ENCODE measurements around the gene CRIP2.

CRIP2 gene

GRCh38 chr14:105444859-105445258, 29.8 kb upstream of the CRIP2 start:
- TF ChIP-seq, protein P1, sequence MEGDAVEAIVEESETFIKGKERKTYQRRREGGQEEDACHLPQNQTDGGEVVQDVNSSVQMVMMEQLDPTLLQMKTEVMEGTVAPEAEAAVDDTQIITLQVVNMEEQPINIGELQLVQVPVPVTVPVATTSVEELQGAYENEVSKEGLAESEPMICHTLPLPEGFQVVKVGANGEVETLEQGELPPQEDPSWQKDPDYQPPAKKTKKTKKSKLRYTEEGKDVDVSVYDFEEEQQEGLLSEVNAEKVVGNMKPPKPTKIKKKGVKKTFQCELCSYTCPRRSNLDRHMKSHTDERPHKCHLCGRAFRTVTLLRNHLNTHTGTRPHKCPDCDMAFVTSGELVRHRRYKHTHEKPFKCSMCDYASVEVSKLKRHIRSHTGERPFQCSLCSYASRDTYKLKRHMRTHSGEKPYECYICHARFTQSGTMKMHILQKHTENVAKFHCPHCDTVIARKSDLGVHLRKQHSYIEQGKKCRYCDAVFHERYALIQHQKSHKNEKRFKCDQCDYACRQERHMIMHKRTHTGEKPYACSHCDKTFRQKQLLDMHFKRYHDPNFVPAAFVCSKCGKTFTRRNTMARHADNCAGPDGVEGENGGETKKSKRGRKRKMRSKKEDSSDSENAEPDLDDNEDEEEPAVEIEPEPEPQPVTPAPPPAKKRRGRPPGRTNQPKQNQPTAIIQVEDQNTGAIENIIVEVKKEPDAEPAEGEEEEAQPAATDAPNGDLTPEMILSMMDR (IDR thresholded peaks at IDR 0.05; ENCODE audit: low read depth, low read length): no peak
- DNase-seq (ENCODE audit: extremely low read depth, low read depth): no peak

- TF ChIP-seq, protein P1 (IDR thresholded peaks at IDR 0.05; ENCODE audit: low read depth, low read length): no peak
- DNase-seq (ENCODE audit: extremely low read depth, low read depth): no peak
These were observed 29.3 kb upstream of the CRIP2 start for GRCh38 chr14:105445290-105445689.

- TF ChIP-seq, protein P1 (IDR thresholded peaks at IDR 0.05; ENCODE audit: low read depth, low read length): no peak
- DNase-seq (ENCODE audit: extremely low read depth, low read depth): no peak
These were observed 28.4 kb upstream of the CRIP2 start for GRCh38 chr14:105445901-105446845.

DNA sequence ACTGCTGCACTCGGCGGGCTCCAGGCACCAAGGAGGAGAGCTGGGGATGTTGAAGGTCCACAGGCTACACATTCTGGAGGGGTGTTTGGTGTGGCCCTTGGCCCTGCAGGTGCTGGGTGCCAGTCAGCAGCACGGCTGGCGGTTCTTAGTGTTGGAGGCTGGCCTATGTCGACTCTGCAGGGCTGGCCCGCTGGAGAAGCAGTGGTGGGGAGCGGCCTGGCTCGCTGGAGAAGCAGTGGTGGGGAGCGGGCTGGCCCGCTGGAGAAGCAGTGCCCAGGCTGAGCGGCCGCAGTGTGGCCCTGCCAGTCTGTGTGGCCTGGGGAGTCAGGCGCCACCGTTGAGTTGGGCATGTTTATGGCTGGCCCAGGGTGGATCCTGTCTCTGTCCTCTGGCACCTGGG, 27.6 kb upstream of the CRIP2 start:
- DNase-seq (ENCODE audit: extremely low read depth, low read depth): no peak
- TF ChIP-seq, protein P1 (IDR thresholded peaks at IDR 0.05; ENCODE audit: low read depth, low read length): no peak

- TF ChIP-seq, protein P1 (IDR thresholded peaks at IDR 0.05; ENCODE audit: low read depth, low read length): no peak
- no peak for DNase-seq (ENCODE audit: extremely low read depth, low read depth)
These were observed 26.7 kb upstream of the CRIP2 start for GRCh38 chr14:105447651-105448640.

DNA sequence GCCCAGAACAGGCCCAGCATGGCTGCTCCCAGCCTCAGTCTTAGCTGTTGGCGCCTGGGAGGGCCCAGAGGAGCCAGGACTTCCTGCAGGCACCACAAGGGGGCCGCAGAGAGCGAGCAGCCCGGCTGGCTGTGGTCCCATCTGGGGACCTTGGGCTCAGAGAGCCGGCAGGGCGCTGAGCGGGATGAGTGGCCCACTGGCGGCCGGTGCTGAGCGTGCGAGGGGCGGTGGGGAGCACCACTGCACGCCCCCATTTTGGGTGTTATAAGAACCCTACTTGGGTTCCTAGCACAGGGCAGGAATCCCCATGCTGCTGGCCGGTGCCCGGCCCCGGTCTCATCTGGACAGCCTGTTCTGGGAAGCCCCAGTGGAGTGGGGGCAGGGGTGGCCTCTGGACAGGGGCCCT, 25.9 kb upstream of the CRIP2 start:
- no peak for DNase-seq (ENCODE audit: extremely low read depth, low read depth)
- TF ChIP-seq, protein P1 (IDR thresholded peaks at IDR 0.05; ENCODE audit: low read depth, low read length): peak; percentile 86
